Spinal cord (tissue), 10 donors: ENCODE results near the gene VARS1. TPM values are rescaled to one million over a fixed set of nuclear protein-coding genes. Genes with fewer than 3 reads are reported as not detected.
"Not testable (repeated sequence)": the region's sequence is repeated elsewhere in the genome, so short reads cannot be mapped to it uniquely, and the experiment has no call there.

ENCODE experiments used
- DNase-seq, 6 donors: peaks; one replicate each; pipeline versions ENCODE4 v3.0.0 to v3.0.0-alpha.2; 2013 to 2015; ENCODE audit warnings: low spot score in 6 of 6, low read depth in 4 of 6
- H3K27ac ChIP-seq: one replicate; pipeline ENCODE4 v1.5.1; 2013; ENCODE audit warnings: low read depth, low read length, control low read depth
- H3K27me3 ChIP-seq: one replicate; pipeline ENCODE4 v1.6.1; 2013; ENCODE audit warnings: low read length; ENCODE audit not compliant: control insufficient read depth, insufficient read depth
- H3K36me3 ChIP-seq: one replicate; pipeline ENCODE4 v1.6.1; 2013; ENCODE audit warnings: low read length; ENCODE audit not compliant: control insufficient read depth, insufficient read depth
- H3K4me1 ChIP-seq: one replicate; pipeline ENCODE4 v1.6.1; 2013; ENCODE audit warnings: low read length; ENCODE audit not compliant: control insufficient read depth, insufficient read depth
- H3K4me3 ChIP-seq: one replicate; pipeline ENCODE4 v1.5.1; 2013; ENCODE audit warnings: low read depth, low read length, control low read depth
- H3K9me3 ChIP-seq: one replicate; pipeline ENCODE4 v1.6.1; 2013; ENCODE audit warnings: low read length; ENCODE audit not compliant: control insufficient read depth, insufficient read depth
- WGBS: methylation state at CpG from one replicate; pipeline ENCODE4 v1.1.5; 2013; ENCODE audit warnings: missing lambda C conversion rate; ENCODE audit not compliant: insufficient coverage; 5-methylcytosine and 5-hydroxymethylcytosine counted together
- polyA plus RNA-seq, 2 donors: library from polyadenylated mRNA; unstranded; fragments of 120-200 nt; gene quantifications; one replicate each; pipeline ENCODE4 v1.2.1, GENCODE V29; 2013; ENCODE audit not compliant: insufficient read length in 2 of 2
- total RNA-seq, 2 donors: library from RNA; depleted of rRNA in 1 of 2; stranded (reverse); fragments of 120-200 nt in 1 of 2; fragments of >200 nt in 1 of 2; gene quantifications; one replicate each; pipeline versions ENCODE4 v1.2.3 to v1.2.4, GENCODE V29; 2013 to 2014
- donor health status: healthy.

Gene VARS1
- total and polyA plus RNA-seq, 4 donors = 25.3 to 70.6 (median 50.8) TPM

DNA sequence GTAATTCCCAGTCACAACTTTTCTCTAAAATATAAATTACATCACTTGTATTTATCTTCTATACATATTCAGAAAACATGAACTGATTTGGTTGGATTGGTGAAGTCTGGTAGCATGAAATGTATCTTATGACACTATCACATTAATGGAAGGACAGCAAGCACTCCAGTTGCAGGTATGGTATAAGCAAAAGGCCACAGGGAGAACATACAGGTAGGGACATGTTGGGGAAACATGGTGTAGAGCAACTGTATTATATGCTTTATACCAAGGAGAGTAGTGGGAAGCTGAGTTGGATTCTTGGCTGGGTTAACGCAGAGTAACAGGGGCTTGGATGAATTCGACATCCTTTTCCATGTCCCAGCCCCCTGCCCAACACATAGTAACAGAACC, 1.4 kb upstream of the VARS1 start:
- 100% methylated on average over 1 of the region's 2 CpGs for WGBS
- H3K27ac ChIP-seq = no peak overlapping the region
- DNase-seq = no peak

DNA sequence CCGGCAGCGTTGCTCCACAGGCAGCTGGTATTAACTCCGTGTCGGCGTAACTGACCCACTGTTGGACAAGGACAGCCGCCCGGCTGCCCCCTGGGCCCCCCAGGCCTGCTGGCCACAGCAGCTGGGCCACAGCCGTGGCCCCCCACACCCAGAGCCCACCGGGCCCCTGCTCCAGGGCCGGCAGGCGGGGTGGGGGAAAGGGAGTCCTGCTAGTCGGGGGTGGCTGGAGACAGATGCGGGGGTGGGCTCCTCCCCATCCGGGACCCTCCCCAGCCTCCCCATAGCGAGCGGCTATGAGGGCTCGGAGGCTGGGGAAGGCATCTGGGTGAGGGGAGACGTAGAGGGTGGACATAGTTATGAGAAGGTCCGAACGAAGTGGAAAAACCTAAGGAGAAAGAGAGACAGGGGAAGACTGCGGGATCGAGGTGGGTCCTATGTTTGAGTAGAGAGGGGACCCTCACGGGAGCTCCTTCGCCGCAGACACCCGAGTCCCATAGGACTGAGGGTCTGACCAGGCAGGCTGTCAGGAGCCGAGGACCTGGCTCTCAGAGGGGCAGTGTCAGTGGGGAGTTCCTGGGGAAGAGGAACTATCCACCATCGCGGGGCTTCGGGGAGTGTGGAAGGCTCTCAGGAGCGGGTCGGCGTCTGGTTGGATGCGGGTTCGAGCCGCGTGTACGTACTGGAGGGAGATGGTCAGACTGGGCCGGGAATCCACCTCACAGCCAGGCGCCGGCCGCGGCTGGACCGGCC, 511 bp downstream of the VARS1 start:
- Histone ChIP-seq H3K9me3 (no peaks in the 10 kb centered on the region), H3K4me1 (peaks cover 24% of the 10 kb centered on the region), H3K36me3 (peaks cover 33% of the 10 kb centered on the region), H3K4me3 (peak overlapping the region; percentile 81), H3K27me3 (no peaks in the 10 kb centered on the region), H3K27ac (peak overlapping the region; percentile 87)
- no peak for DNase-seq
- WGBS = under 1% methylated on average over 34 of the region's 44 CpGs

More for the DNA sequence above, 1.4 kb upstream of the VARS1 start:
- no peak overlapping the region for H3K4me3 ChIP-seq
- no peaks in the 10 kb centered on the region for H3K9me3 ChIP-seq
- H3K36me3 ChIP-seq = peaks cover 23% of the 10 kb centered on the region
- H3K27me3 ChIP-seq = no peaks in the 10 kb centered on the region
- peaks cover 19% of the 10 kb centered on the region for H3K4me1 ChIP-seq

DNA sequence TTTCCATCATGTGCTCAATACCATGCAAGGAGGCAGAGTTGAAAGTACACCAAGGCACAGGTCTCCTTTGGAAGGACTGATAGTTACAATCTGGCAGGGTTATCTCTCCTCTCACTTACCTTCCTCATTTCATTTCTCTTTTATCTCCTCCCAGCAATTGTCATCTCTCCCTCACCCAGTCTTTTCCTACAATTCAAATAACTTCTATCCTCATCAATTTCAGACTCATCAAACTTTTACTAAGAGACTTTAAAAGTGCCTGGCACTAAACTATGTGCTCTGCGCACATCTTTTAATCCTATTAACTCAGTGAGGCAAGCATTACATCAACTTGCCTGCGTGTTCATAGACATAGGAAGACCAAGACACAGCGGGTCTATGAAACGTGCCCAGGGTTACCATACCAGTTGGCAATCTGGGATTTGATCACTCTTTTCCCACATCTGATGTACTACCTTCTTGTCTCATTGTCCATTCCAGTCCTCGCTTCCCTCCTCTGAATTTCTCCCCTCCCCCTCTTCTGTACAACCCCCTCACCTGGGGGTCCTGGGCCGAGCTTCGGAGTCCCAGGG, 1.2 kb downstream of the VARS1 start:
- WGBS = 5% methylated on average over 7 of the region's 7 CpGs
- no peaks in the 10 kb centered on the region for H3K9me3 ChIP-seq
- H3K27me3 ChIP-seq = no peaks in the 10 kb centered on the region
- peaks cover 37% of the 10 kb centered on the region for H3K36me3 ChIP-seq
- DNase-seq = peak in 2 of 6 donors; percentile 30 to 32
- peaks cover 24% of the 10 kb centered on the region for H3K4me1 ChIP-seq
- peak overlapping the region; percentile 81 for H3K4me3 ChIP-seq
- peak overlapping the region; percentile 87 for H3K27ac ChIP-seq

DNA sequence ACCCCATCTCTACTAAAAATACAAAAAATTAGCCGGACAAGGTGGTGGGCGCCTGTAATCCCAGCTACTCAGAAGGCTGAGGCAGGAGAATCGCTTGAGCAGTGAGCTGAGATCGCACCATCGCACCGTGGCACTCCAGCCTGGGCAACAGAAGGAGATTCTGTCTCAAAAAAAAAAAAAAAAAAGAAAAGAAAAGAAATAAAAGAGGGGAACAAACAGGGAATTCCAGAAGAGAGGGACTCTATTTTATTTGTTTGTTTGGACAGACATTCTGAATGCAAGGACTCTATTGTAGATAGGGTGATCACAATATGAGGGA, 1.7 kb downstream of the VARS1 start:
- not testable (repeated sequence) for DNase-seq, H3K4me3 ChIP-seq, H3K27ac ChIP-seq, H3K27me3 ChIP-seq, H3K9me3 ChIP-seq
- peaks cover 24% of the 10 kb centered on the region for H3K4me1 ChIP-seq
- WGBS = 90% methylated on average over 3 of the region's 6 CpGs
- H3K36me3 ChIP-seq = peaks cover 38% of the 10 kb centered on the region

DNA sequence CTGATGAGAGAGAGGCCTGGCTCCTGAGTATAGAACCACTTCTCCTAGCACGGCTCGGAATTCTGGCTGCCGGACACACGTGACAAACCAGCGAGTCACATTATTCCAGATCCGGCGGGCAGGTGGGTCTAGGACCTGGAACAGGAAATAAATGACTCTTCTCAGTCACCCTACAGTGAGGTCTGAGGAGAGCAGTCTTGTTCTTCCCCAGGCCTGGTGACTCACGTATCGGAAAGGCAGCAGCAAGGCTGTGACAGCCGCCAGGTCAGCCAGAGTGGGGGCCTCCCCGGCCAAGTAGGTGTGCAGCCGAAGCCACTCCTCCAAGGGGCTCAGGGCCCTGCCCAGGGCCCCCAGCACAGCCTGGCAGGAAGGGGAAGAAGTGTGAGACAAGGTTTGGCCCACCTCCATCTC, 2.8 kb downstream of the VARS1 start:
- no peak for DNase-seq
- Histone ChIP-seq H3K36me3 (peaks cover 38% of the 10 kb centered on the region), H3K27ac (no peak overlapping the region), H3K27me3 (no peaks in the 10 kb centered on the region), H3K4me1 (peaks cover 24% of the 10 kb centered on the region), H3K4me3 (no peak overlapping the region), H3K9me3 (no peaks in the 10 kb centered on the region)
- 94% methylated on average over 10 of the region's 12 CpGs for WGBS

DNA sequence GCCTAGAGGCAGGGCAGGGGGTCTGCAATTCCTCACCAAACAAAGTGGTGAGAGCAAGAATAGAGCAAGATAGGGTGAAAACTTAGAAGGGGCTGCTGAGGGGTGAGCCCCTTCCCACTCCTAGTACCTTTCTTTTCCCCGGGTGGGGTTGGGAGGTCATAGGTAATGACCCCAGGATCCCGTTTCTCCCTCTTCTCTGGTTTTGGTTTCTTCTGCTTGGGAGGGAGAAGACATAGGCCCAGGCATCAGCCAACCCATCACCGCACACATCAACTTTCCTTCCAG, 3.5 kb downstream of the VARS1 start:
- Histone ChIP-seq H3K27ac (no peak overlapping the region), H3K4me1 (peaks cover 24% of the 10 kb centered on the region), H3K27me3 (no peaks in the 10 kb centered on the region), H3K9me3 (no peaks in the 10 kb centered on the region), H3K36me3 (peaks cover 37% of the 10 kb centered on the region), H3K4me3 (no peak overlapping the region)
- no peak for DNase-seq
- WGBS = no CpG with 5 or more reads among the region's 3 CpGs

DNA sequence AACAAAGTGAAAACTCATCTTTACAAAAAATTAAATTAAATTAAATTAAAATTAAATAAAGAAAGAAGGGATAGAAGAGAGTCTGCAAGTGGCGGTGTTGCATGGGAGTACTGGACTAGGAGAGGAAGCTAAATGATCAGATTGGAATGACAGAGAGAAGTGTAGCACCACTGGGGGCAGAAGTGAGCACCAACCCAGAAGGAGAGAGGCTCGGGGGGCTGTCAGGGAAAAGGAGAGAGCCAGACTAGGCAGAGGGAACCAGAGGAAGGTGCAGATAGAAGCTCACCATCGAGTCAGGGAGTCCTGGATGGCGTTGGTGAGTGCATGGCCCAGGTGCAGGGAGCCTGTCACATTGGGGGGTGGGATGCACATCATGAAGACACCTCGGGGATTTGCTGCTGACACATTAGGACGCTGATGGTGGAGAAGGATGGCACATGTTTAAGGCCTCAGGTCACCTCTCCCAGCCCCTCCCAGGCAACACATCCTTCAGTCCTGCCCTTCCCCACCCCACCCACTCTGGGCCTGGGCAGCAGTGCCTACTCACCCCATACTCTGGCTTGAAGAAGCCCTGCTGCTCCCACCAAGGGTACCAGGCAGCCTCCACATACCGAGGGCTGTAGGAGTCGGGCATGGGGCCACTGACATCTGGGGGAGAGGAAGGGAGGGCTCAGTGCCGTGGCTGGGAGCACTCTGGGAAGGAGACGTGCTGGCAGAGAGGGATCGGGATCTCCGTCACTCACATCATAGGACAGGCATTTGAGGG, 4.0 kb downstream of the VARS1 start:
- 61% methylated on average over 10 of the region's 12 CpGs for WGBS
- no peak overlapping the region for H3K27ac ChIP-seq
- peak in 4 of 6 donors; percentile 48 to 90 (median 70) for DNase-seq
- peaks cover 24% of the 10 kb centered on the region for H3K4me1 ChIP-seq
- no peaks in the 10 kb centered on the region for H3K9me3 ChIP-seq
- H3K27me3 ChIP-seq = no peaks in the 10 kb centered on the region
- H3K4me3 ChIP-seq = peak overlapping the region; percentile 16
- peaks cover 40% of the 10 kb centered on the region for H3K36me3 ChIP-seq

DNA sequence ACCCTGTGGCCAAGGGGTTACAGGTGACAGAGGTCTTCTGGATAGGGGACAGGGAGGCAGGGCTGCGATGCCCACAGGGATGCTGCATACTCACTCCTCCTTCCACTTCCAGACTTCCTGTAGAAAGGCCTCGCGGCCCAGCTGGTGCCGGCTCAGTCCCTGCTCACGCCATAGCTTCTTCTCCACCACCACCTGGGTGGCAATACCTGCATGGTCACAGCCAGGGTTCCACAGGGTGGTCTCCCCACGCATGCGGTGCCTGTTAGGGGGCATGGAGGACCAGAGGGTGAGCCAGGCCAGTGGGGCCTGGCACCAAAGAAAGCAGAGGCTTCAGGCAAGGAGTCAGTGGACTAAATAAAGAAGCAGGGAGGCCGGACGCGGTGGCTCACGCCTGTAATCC, 10.1 kb downstream of the VARS1 start:
- H3K27ac ChIP-seq = no peak overlapping the region
- peaks cover 76% of the 10 kb centered on the region for H3K36me3 ChIP-seq
- 100% methylated on average over 6 of the region's 11 CpGs for WGBS
- peaks cover 15% of the 10 kb centered on the region for H3K4me1 ChIP-seq
- H3K4me3 ChIP-seq = no peak overlapping the region
- no peaks in the 10 kb centered on the region for H3K9me3 ChIP-seq
- no peaks in the 10 kb centered on the region for H3K27me3 ChIP-seq
- no peak for DNase-seq

DNA sequence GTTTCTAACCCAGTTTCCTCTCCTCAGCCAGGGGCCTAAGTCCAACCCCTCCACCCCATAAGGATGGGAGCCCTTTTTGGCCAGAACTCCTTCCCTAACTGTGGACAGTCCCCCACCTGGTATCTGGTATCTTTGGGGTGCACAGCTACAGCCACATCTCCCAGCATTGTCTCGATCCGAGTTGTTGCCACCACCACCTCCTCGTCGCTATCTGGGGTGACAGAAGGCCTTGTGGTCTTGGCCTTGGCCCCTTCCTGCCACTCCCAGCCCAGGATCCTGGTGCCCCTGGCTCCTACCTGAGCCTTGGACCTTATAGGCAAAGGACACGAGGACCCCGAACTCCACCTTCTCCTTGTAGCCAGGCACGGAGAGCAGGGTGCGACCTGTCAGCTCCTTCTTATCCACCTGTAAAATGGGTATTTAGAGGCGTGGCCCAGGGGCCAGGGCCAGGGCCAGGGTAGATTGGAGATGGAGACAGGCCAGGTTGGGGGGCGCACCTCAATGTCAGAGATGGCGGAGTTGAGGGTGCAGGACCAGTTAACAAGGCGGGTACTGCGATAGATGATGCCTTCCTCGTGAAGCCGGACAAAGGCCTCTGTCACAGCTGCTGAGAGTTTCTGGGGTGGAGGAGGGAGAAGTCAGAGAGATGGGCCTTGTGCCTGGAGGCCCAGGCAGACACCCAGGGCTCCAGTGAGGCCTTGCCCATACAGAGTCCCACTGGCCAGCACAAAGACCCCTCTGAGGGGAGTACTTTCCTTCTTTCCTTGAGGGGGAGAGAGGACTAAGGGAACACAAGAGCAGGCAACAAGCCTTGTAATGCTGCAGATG, 11.2 kb downstream of the VARS1 start:
- peaks cover 80% of the 10 kb centered on the region for H3K36me3 ChIP-seq
- H3K27me3 ChIP-seq = no peaks in the 10 kb centered on the region
- WGBS = 97% methylated on average over 14 of the region's 15 CpGs
- H3K4me3 ChIP-seq = no peak overlapping the region
- peak in 1 of 6 donors; percentile 29 for DNase-seq
- peaks cover 15% of the 10 kb centered on the region for H3K4me1 ChIP-seq
- no peak overlapping the region for H3K27ac ChIP-seq
- H3K9me3 ChIP-seq = no peaks in the 10 kb centered on the region
